Hair follicle dermal papilla cell (primary cell): ENCODE data around the gene GYS1. TPM values are rescaled to one million over a fixed set of nuclear protein-coding genes. Genes with fewer than 3 reads are reported as not detected.

Experiments
- small RNA-seq: library from RNA; depleted of rRNA; stranded (forward); fragments of <200 nt; gene quantifications from one replicate; pipeline ENCODE3, GENCODE V24; 2012
- total RNA-seq: library from RNA; depleted of rRNA; stranded (reverse); fragments of >200 nt; gene quantifications from 2 replicates; pipeline ENCODE4 v1.2.3, GENCODE V29; 2012

Gene GYS1
- 61.7 and 65.2 TPM in 2 replicates for total RNA-seq

DNA sequence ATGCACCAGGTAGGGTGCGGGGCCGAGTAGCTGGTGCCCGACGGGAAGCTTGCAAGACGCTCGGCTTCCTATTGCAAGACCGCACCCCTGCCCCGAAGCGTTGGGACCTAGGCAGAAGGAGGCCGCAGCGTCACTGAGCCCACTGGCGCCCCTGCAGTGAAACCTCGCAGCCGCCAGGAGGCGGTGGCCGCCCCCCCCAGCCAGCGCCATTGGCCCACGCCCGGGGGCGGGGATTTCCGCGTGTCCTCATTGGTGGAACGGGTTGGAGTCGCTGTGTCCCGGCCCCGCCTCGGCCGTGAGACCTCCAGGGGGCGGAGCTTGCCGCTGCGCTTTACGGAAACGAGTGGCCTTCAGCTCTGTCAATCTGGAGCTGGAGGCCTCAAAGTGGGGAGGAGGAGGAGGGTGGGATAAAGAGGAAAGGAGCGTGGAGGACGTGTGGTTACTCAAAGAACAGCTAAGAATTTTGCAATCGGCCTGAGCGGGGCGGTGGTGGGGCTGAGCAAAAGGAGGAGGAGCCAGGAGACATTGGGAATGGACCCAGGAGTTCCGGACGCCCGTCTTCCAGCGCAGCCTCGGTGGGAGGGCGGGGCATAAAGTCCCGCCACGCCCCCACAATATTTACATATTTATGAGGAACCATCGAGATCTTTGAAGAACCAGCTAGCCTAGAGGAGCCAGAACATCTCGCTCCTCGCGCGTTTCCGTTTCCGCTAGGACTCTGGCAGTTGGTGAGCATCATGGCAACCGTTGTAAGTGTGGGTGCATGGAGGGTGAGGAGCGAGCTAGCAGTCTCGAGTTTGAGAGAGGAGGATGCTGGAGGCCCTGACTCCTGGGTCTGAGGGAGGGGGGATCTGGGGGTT, at the start of gene GYS1, which contains the start of gene RUVBL2:
GYS1 (minus strand) TSS at position 135 of the 860 bp plus-strand sequence. CDS start 197 bp downstream, outside the sequence.
RUVBL2 (plus strand) TSS at position 713 of the 860 bp plus-strand sequence; CDS start at position 738, 25 bp downstream.

DNA sequence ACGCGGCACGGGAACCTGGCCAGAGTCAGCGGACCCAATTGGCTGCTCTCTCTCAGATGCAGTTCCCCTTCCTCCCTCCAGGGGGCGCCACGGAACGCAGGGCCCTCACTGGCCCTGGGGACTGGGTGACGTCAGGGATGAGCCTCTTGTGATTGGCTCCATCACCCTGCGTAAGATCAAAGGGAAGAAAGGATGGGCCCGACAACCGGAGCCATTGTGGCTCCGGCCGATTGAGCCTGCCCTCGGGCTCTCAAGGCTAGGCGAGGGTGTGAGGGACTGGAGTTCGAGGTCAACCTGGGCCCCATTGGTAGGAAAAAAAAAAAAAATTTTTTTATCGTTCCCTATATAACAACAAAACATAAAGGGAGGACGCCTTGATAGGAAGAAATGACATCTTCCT, 43.7 kb upstream of the GYS1 start, which contains the start of gene CGB1:
CGB1 (minus strand) TSS at position 81 of the 400 bp plus-strand sequence. CDS start 184 bp downstream, outside the sequence.

DNA sequence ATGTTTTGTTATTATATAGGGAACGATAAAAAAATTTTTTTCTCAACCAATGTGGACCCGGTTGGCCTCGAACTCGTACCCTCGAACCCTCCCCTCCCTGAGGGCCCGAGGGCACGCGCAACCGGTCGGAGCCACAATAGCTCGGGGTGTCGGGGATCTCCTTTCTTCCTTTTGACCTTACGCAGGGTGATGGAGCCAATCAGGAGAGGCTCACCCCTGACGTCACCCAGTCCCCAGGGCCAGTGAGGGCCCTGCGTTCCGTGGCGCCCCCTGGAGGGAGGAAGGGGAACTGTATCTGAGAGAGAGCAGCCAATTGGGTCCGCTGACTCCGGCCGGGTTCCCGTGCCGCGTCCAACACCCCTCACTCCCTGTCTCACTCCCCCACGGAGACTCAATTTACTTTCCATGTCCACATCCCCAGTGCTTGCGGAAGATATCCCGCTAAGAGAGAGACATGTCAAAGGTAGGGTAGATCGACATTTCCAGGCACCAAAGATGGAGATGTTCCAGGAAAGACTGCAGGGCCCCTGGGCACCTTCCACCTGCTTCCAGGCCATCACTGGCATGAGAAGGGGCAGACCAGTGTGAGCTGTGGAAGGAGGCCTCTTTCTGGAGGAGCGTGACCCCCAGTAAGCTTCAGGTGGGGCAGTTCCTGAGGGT, 38.7 kb upstream of the GYS1 start, which contains the start of gene CGB2:
CGB2 (plus strand) TSS at position 249 of the 660 bp plus-strand sequence; CDS start at position 455, 206 bp downstream.

DNA sequence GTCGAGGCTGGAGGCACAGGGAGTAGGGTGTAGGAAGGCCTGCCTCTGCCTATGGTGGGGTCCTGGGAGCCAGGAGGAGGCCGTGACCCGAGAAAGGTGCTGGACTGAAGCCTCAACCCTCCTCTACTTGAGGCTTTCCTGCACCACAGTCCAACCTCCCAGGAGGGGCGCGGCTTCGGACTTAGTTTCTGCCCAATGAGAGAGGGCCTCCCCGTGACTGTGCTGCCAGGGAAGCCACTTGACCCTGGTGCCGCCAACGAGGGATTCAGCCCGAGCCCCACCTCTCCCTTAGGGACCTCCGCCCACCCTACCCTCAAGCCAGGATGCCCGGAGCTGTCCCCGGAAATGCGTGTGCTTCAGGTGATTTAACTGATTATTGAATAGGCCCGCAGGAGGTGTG, 31.1 kb upstream of the GYS1 start, which contains the start of gene CGB3:
CGB3 (minus strand) TSS at position 101 of the 400 bp plus-strand sequence. CDS start 362 bp downstream, outside the sequence.

DNA sequence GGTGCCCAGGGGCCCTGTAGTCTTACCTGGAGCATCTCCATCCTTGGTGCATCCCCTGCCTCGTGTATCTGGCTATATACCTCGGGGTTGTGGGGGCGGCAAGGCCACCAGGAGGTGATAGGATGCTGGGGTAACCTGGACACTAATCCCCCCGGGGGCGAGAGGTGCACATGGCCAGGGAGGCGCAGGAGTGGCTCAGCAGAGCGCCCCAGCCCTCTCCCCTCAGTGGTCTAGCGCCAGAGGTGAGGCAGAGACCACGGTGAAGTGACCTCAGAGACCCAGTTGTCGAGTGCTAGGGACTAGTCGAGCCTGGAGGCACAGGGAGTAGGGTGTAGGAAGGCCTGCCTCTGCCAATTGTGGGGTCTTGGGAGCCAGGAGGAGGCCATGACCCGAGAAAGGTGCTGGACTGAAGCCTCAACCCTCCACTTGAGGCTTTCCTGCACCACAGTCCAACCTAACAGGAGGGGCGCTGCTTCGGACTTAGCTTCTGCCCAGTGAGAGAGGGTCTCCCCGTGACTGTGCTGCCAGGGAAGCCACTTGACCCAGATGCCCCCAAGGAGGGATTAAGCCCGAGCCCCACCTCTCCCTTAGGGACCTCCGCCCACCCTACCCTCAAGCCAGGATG, 24.0 kb upstream of the GYS1 start, which contains the start of gene LHB:
LHB (minus strand) TSS at position 51 of the 625 bp plus-strand sequence; CDS start at position 41, 10 bp downstream.

DNA sequence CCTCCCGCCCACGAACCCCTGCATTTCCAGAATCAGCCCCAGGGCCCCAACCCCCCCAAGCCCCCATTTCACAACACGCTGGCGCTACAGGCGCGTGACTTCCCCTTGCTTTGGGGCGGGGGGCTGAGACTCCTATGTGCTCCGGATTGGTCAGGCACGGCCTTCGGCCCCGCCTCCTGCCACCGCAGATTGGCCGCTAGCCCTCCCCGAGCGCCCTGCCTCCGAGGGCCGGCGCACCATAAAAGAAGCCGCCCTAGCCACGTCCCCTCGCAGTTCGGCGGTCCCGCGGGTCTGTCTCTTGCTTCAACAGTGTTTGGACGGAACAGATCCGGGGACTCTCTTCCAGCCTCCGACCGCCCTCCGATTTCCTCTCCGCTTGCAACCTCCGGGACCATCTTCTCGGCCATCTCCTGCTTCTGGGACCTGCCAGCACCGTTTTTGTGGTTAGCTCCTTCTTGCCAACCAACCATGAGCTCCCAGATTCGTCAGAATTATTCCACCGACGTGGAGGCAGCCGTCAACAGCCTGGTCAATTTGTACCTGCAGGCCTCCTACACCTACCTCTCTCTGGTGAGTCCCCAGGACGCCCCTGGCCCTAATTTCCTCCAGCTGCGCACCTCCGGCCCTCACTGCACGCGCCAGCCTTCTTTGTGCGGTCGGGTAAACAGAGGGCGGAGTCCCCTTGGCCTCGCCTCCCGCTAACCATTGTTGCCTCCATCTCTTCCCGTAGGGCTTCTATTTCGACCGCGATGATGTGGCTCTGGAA, 27.9 kb downstream of the GYS1 start, which contains the start of gene FTL:
FTL (plus strand) TSS at position 270 of the 766 bp plus-strand sequence; CDS start at position 469, 199 bp downstream.

DNA sequence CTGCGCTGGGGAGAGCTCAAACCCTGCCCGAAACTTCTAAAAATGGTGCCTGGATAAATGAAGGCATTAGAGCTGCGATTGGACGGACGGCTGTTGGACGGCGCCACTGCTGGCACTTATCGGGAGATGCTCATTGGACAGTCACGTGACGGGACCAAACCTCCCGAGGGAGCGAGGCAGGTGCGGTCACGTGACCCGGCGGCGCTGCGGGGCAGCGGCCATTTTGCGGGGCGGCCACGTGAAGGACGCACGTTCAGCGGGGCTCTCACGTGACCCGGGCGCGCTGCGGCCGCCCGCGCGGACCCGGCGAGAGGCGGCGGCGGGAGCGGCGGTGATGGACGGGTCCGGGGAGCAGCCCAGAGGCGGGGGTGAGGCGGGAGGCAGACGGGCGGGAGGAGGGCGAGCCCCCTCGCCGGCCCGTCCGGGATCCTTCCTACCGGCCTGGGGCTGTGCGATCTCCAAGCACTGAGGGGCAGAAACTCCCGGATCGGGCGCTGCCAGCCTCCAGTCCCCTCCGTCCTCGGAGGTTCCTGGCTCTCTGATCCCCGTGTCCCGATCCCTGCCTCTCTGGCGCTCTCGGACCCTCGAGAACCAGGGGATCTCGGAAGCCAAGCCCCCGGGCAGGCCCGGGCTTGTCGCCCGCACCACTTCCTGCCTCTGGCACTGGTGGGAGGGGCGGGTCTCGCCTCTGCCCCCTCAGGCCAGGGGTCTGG, 38.4 kb downstream of the GYS1 start, which contains the start of gene BAX:
BAX (plus strand) TSS at position 281 of the 713 bp plus-strand sequence; CDS start at position 335, 54 bp downstream.

DNA sequence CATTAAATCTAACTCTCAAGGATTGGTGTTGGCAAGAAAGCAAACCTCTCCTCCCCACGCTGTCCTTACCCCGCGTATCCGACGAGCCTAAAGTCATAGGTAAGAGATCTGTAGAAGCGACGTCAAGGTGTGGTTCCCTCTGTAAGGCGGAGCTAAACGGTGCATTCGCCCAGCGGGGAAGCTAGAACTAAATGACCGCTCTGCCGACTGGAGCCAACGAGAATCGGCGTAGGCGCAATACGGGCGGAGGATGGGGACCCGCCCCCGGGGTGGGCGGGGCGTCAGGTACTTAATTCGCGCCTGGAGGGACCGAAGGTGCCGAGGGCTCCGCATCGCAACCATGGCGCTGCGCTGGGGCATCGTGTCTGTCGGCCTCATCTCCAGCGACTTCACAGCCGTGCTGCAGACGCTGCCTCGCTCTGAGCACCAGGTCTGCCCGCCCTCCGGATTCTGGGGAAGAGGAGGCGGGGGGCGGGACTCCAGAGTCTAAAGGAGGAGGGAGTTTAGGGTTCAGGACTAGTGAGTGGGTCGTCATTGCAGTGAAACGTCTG, 59.7 kb downstream of the GYS1 start, which contains the start of gene DHDH:
DHDH (plus strand) TSS at position 318 of the 551 bp plus-strand sequence; CDS start at position 341, 23 bp downstream.

Small RNA genes within 50 kb of the gene (small RNA-seq; reads per million reads assigned to genes)
- gene AC026803.1 (not detected), gene MIR6798 (not detected)

Other genes with a start within 250 kb of the GYS1 start
- not detected in 2 replicates for gene IZUMO1, start 246.4 kb downstream of the GYS1 start, total RNA-seq
- gene FUT1, start 240.7 kb downstream of the GYS1 start, total RNA-seq, result not detected in 2 replicates
- not detected in 2 replicates for gene FGF21, start 237.8 kb downstream of the GYS1 start, total RNA-seq
- gene BCAT2, start 182.3 kb downstream of the GYS1 start, total RNA-seq, result 33.6 and 34.4 TPM in 2 replicates
- gene HSD17B14, start 156.8 kb downstream of the GYS1 start, total RNA-seq, result 12.2 and 14.6 TPM in 2 replicates
- gene PLEKHA4, start 124.7 kb downstream of the GYS1 start, total RNA-seq, result 15.7 and 20.8 TPM in 2 replicates
- gene PPP1R15A, start 120.9 kb downstream of the GYS1 start, total RNA-seq, result 86.6 and 94.5 TPM in 2 replicates
- 0.12 and 0.16 TPM in 2 replicates for gene TULP2, start 94.6 kb downstream of the GYS1 start, total RNA-seq
- 269 and 313 TPM in 2 replicates for gene NUCB1, start 93.0 kb downstream of the GYS1 start, total RNA-seq
- gene DHDH, start 59.6 kb downstream of the GYS1 start, total RNA-seq, result not detected in 2 replicates
- 66.0 and 84.5 TPM in 2 replicates for gene BAX, start 38.4 kb downstream of the GYS1 start, total RNA-seq
- 3,530 and 3,694 TPM in 2 replicates for gene FTL, start 28.0 kb downstream of the GYS1 start, total RNA-seq
- gene RUVBL2, start 578 bp upstream of the GYS1 start, total RNA-seq, result 110 and 121 TPM in 2 replicates
- 0.49 and 0.61 TPM in 2 replicates for gene LHB, start 23.8 kb upstream of the GYS1 start, total RNA-seq
- not detected in 2 replicates for gene CGB3, start 31.0 kb upstream of the GYS1 start, total RNA-seq
- gene CGB2, start 38.6 kb upstream of the GYS1 start, total RNA-seq, result not detected in 2 replicates
- not detected in 2 replicates for gene CGB1, start 43.6 kb upstream of the GYS1 start, total RNA-seq
- gene CGB5, start 50.5 kb upstream of the GYS1 start, total RNA-seq, result 0.16 TPM in 1 of 2 replicates, not detected in the other
- not detected in 2 replicates for gene CGB8, start 55.8 kb upstream of the GYS1 start, total RNA-seq
- 0.16 TPM in 1 of 2 replicates, not detected in the other for gene CGB7, start 64.4 kb upstream of the GYS1 start, total RNA-seq
- not detected in 2 replicates for gene NTF4, start 71.5 kb upstream of the GYS1 start, total RNA-seq
- not detected in 2 replicates for gene KCNA7, start 79.4 kb upstream of the GYS1 start, total RNA-seq
- gene SNRNP70, start 92.1 kb upstream of the GYS1 start, total RNA-seq, result 128 and 129 TPM in 2 replicates
- gene LIN7B, start 121.1 kb upstream of the GYS1 start, total RNA-seq, result 5.2 and 6.0 TPM in 2 replicates
- gene C19orf73, start 125.8 kb upstream of the GYS1 start, total RNA-seq, result 0.36 TPM in 1 of 2 replicates, not detected in the other
- gene PPFIA3, start 126.2 kb upstream of the GYS1 start, total RNA-seq, result 1.8 and 2.4 TPM in 2 replicates
- gene HRC, start 162.1 kb upstream of the GYS1 start, total RNA-seq, result not detected in 2 replicates
- 32.6 and 32.7 TPM in 2 replicates for gene TRPM4, start 164.5 kb upstream of the GYS1 start, total RNA-seq